HAP-1 (cell line): Measurements from ENCODE around the gene AIFM2.

Experiments
- DNase-seq, 2 experiments: peaks; one replicate each; pipeline ENCODE4 v3.0.0-alpha.2; 2016 to 2020; ENCODE audit warnings: low spot score in 2 of 2
- H3K27me3 ChIP-seq: fragments of 250-450 bp; sonication (Bioruptor Pico); 2 replicates; pipeline ENCODE4 v1.5.1; 2020; ENCODE audit warnings: low read depth, mild to moderate bottlenecking, moderate library complexity
- H3K36me3 ChIP-seq: fragments of 250-450 bp; sonication (Bioruptor Pico); replicated peaks from 2 replicates; pipeline ENCODE4 v1.5.1; 2020; ENCODE audit warnings: mild to moderate bottlenecking
- H3K4me1 ChIP-seq: fragments of 250-450 bp; sonication (Bioruptor Pico); 2 replicates; pipeline ENCODE4 v1.5.1; 2020; ENCODE audit warnings: mild to moderate bottlenecking
- H3K4me3 ChIP-seq: fragments of 250-450 bp; sonication (Bioruptor Pico); 2 replicates; pipeline ENCODE4 v1.5.1; 2020; ENCODE audit warnings: mild to moderate bottlenecking, moderate library complexity
- H3K9me3 ChIP-seq: fragments of 250-450 bp; sonication (Bioruptor Pico); 2 replicates; pipeline ENCODE4 v1.5.1; 2020; ENCODE audit warnings: mild to moderate bottlenecking, moderate library complexity
- in situ Hi-C: fragments of 300-500 bp; cut with MboI; formaldehyde crosslinking; loops from 3 replicates; pipeline ENCODE4 v1.14.3; 2020; ENCODE audit warnings: low sequenced_read_pairs, inconsistent platforms, mixed read lengths

The AIFM2 gene

GRCh38 chr10:70139997-70140250, 7.3 kb upstream of the AIFM2 start:
- H3K4me1 ChIP-seq, result peaks cover 5% of the 10 kb centered on the region
- in situ Hi-C loops, result no loop called here
- H3K27me3 ChIP-seq, result no peaks in the 10 kb centered on the region
- peak in 1 of 2 experiments; percentile 6 for DNase-seq
- no peaks in the 10 kb centered on the region for H3K9me3 ChIP-seq
- no peak overlapping the region for H3K4me3 ChIP-seq
- no peaks in the 10 kb centered on the region; the same call in 1 of the 2 replicates for H3K36me3 ChIP-seq

- Histone ChIP-seq H3K9me3 (no peaks in the 10 kb centered on the region), H3K4me3 (no peak overlapping the region), H3K4me1 (no peaks in the 10 kb centered on the region), H3K36me3 (no peaks in the 10 kb centered on the region; the same call in 1 of the 2 replicates), H3K27me3 (no peaks in the 10 kb centered on the region)
- peak in 1 of 2 experiments; percentile 7 for DNase-seq
- in situ Hi-C loops, result no loop called here
Observed at GRCh38 chr10:70139151-70139996, 6.7 kb upstream of the AIFM2 start.

DNA sequence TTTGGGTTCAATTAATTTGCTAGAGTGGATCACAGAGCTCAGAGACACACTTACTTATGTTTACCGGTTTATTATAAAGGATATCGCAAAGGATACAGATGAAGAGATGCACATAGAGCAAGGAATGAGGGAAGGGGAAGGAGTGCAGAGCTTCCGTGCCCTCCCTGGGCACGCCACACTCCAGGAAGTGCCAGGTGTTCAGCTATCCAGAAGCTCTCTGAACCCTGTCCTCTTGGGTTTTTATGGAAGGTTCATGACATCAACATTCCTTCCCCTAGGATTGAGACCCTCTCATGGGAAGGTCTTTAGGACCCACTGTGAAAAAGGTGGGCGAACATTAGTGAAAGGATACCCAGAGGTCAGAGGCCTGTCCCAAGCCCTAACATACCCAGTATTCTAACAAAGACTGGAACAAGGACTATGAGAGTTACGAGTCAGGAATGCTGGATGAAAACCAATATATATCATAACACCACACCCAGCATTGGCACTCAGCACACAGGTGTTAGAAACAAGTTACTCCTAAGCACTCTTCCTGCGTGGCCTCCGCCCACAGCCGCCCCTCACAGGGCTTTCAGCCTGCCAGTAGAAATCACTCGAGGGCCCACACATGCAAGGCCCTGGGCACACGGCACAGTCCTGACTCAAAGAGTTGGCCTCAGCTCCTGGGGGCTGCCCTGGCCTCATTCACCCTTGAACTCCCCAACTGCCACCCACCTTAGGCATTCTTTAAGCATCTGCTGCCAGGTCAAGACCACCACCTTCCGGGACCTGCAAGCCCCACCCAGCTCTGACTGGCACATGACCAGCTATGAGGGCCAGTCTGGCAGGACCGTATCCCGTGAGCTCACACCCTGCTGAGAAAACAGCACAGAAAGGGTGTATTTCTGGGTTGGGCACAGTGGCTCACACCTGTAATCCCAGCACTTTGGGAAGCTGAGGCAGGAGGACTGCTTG, 5.6 kb upstream of the AIFM2 start:
- Histone ChIP-seq H3K4me1 (peaks cover 2% of the 10 kb centered on the region; the same call in 1 of the 2 replicates), H3K9me3 (no peaks in the 10 kb centered on the region), H3K36me3 (no peaks in the 10 kb centered on the region), H3K27me3 (no peaks in the 10 kb centered on the region), H3K4me3 (no peak overlapping the region)
- in situ Hi-C loops, result no loop called here
- peak in 1 of 2 experiments; percentile 8 for DNase-seq

GRCh38 chr10:70137135-70137534, 4.5 kb upstream of the AIFM2 start:
- peak in 1 of 2 experiments; percentile 4 for DNase-seq

DNA sequence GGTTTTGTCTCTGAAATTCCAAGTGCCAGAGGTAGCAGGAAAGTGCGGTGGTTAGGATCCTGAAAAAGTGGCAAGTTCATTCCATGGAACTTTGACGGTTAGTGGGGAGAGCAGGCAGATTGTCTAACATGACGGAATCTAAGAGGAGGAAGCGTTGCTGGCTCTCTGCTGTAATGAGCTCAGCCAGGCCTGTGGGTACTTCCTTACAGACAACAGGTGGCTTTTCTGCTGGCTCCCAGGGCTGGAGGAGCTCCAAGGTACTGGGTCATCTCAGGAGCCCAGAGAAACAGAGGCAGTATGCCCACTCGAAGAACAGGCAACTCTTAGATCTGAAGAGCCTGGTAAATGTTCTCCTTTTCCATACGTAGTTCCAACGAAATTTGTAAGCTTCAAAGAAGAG, 3.1 kb upstream of the AIFM2 start:
- peak in 1 of 2 experiments; percentile 4 for DNase-seq
- H3K4me1 ChIP-seq, result peaks cover 13% of the 10 kb centered on the region
- H3K9me3 ChIP-seq, result no peaks in the 10 kb centered on the region
- H3K4me3 ChIP-seq, result no peak overlapping the region
- no peaks in the 10 kb centered on the region for H3K27me3 ChIP-seq
- H3K36me3 ChIP-seq, result peaks cover 4% of the 10 kb centered on the region; the same call in 1 of the 2 replicates
- in situ Hi-C loops, result no loop called here

More at GRCh38 chr10:70137135-70137534, 4.5 kb upstream of the AIFM2 start:
- Histone ChIP-seq H3K4me1 (peaks cover 5% of the 10 kb centered on the region), H3K9me3 (no peaks in the 10 kb centered on the region), H3K36me3 (no peaks in the 10 kb centered on the region; the same call in 1 of the 2 replicates), H3K4me3 (no peak overlapping the region), H3K27me3 (no peaks in the 10 kb centered on the region)
- in situ Hi-C loops, result no loop called here

DNA sequence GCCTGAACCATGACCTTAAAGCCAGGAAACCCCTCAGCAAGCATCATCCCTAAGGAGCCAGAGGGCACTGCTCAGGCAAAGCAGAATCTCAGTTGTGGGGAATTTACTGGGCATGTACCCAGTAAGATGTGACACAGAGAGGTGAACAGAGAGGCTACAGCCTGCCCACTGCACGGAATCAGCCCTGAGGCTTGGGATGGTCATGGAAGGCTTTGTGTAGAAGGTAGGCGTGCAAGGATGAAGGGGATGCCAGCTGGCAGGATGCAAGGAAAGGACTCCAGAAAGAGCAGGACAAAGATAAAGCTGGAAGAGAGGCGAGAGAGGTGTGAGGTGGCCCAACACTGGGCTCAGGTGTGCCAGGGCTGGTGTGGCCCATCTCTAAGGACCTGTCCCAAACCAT, 2.4 kb upstream of the AIFM2 start:
- DNase-seq, result no peak
- H3K4me3 ChIP-seq, result no peak overlapping the region
- H3K36me3 ChIP-seq, result peaks cover 4% of the 10 kb centered on the region; the same call in 1 of the 2 replicates
- H3K4me1 ChIP-seq, result peaks cover 13% of the 10 kb centered on the region
- in situ Hi-C loops, result no loop called here
- no peaks in the 10 kb centered on the region for H3K9me3 ChIP-seq
- H3K27me3 ChIP-seq, result no peaks in the 10 kb centered on the region

DNA sequence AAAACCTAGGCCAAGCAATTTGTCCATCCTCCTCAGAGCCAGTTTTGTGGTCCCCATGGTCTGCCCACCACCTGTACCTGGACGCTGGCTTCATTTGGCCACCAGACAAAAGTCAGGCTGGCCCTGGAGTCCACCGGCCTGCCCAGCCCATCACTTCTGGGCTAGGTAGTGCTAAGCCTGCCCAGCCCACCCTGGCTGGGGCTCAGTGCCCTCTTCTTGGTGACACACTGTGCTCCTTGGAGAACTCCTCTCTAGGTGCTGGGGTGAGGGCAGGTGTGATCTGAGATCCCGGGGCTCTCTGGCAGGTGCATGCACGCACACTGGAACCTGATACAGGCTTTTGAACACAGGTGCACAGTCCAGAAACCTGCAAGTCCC, 1.1 kb downstream of the AIFM2 start:
- Histone ChIP-seq H3K4me3 (peak overlapping the region; percentile 51), H3K9me3 (no peaks in the 10 kb centered on the region), H3K36me3 (peaks cover 4% of the 10 kb centered on the region; the same call in 1 of the 2 replicates), H3K27me3 (no peaks in the 10 kb centered on the region), H3K4me1 (peaks cover 13% of the 10 kb centered on the region)
- in situ Hi-C loops, result no loop called here
- no peak for DNase-seq

- H3K36me3 ChIP-seq, result peaks cover 4% of the 10 kb centered on the region; the same call in 1 of the 2 replicates
- no peak for DNase-seq
- no peaks in the 10 kb centered on the region for H3K27me3 ChIP-seq
- H3K9me3 ChIP-seq, result no peaks in the 10 kb centered on the region
- peaks cover 13% of the 10 kb centered on the region for H3K4me1 ChIP-seq
- in situ Hi-C loops, result no loop called here
- peak overlapping the region; percentile 51 for H3K4me3 ChIP-seq
Observed at GRCh38 chr10:70130878-70131559, 1.6 kb downstream of the AIFM2 start.

GRCh38 chr10:70126700-70127395, 5.8 kb downstream of the AIFM2 start:
- Histone ChIP-seq H3K4me1 (peaks cover 5% of the 10 kb centered on the region), H3K4me3 (no peak overlapping the region), H3K27me3 (no peaks in the 10 kb centered on the region), H3K36me3 (0 out of 2 replicates have a peak, but pooled peaks cover 7% of the 10 kb centered on the region), H3K9me3 (no peaks in the 10 kb centered on the region)
- in situ Hi-C loops, result no loop called here
- DNase-seq, result no peak

DNA sequence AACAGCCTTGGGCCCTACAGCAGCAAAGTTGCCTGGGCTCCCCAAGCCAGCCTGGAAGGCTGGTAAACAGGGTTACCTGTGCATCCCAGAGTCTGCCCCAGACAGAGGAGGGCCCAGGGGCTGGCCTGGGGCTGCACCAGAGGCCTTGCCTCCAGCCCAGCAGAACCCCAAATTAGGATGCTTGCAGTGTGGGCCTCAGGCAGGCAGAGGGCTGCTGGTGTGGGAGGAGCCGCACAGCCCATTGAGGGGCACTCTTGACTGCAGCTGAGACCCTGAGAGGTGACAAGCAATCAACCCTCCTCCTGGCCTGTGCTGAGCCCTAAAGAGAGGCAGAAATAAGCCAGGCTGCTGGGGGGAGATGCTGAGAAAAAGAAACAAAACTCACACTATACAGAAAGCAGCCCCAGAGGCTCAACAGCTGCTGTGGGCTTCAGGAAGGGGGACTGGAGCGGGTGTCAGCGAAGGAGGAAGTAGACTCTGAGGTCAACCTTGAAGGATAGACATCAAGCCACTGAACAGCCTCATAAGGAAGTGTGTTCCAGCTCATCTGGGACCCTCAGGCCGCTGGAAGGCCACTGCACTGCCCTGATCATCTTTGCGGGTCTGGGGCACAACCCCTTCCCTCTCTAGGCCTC, 6.6 kb downstream of the AIFM2 start:
- in situ Hi-C loops, result no loop called here
- H3K36me3 ChIP-seq, result 0 out of 2 replicates have a peak, but pooled peaks cover 3% of the 10 kb centered on the region
- DNase-seq, result no peak
- no peaks in the 10 kb centered on the region for H3K27me3 ChIP-seq
- H3K4me3 ChIP-seq, result no peak overlapping the region
- H3K9me3 ChIP-seq, result no peaks in the 10 kb centered on the region
- H3K4me1 ChIP-seq, result no peaks in the 10 kb centered on the region; the same call in 1 of the 2 replicates

- in situ Hi-C loops, result no loop called here
- H3K4me1 ChIP-seq, result no peaks in the 10 kb centered on the region
- DNase-seq, result no peak
- no peaks in the 10 kb centered on the region for H3K9me3 ChIP-seq
- no peaks in the 10 kb centered on the region for H3K27me3 ChIP-seq
- H3K4me3 ChIP-seq, result no peak overlapping the region
- H3K36me3 ChIP-seq, result peaks cover 8% of the 10 kb centered on the region
Observed at GRCh38 chr10:70124918-70125317, 7.7 kb downstream of the AIFM2 start.

DNA sequence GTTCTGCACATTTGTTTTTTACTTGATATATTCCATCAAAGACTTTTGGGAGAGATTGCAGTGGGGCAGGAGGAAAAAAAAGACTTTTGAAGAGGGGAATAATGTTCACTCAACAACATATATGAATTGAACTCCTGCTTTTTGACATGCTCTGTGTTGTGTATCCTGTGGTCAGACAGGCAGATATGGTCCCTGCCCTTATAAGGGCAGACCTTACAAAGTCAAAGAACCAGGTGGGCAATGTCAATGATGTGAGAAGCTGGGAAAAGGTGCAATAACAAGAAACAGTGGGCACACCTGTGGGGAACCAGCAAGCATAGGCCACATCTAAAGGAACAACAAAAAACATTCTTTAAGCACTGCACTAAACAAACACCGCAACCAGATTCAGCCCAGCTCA, 8.2 kb downstream of the AIFM2 start:
- H3K4me3 ChIP-seq, result no peak overlapping the region
- no peak for DNase-seq
- H3K4me1 ChIP-seq, result no peaks in the 10 kb centered on the region
- in situ Hi-C loops, result no loop called here
- H3K27me3 ChIP-seq, result no peaks in the 10 kb centered on the region
- H3K9me3 ChIP-seq, result no peaks in the 10 kb centered on the region
- peaks cover 13% of the 10 kb centered on the region for H3K36me3 ChIP-seq
